ENCODE data around the gene VEGFB. TPM values are rescaled to one million over a fixed set of nuclear protein-coding genes. Genes with fewer than 3 reads are reported as not detected.

Gene VEGFB
- total RNA-seq, 4 donors from 2014 or later = 33.6 to 87.5 (median 58.2) TPM

DNA sequence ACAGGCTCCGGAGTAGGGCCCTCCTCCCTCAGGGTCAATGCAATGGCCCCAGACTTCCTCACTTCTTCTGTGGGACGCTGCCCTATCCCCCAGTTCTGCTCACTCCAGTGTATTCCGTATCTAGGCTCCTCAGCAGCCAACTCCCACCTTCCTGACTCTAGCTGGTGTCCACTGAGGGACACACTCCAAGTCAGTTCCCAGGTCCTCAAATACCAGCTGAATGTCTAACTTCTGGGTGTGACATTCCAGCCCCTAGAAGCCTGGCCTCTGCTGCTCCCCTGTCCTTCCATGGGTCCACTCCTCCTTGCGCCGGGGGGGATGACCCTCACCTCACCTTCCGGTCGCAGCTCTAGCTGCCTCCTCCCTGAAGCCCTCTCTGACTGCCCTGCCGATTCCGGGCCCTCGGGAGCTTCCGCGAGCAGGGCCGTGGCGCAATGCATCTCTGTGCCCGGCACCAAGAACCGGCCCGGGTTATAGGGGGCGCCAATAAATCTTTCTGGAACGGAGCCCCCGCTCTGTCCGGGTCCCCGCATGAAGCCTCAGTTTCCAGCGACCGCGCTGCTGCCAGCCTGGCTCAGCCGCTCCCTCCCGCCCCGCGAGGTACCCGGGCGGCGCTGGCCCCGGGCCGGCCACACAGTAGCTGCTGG is 34.6 kb downstream of the VEGFB start:
- in situ Hi-C loops (cut with MboI; ENCODE audit: low sequenced_read_pairs in 4 of 4) (no loop called here), intact Hi-C loops (cut with DNase I; ENCODE audit: low total_unique reads) (loop anchor here (1.0 kb wide), 2 partner anchors 18 to 65 kb away; partner anchors contain the start of gene PLCB3)
- Histone ChIP-seq H3K36me3 (peaks cover 0 to 12% of the 10 kb centered on the region in 2 donors), H3K27ac (peak overlapping the region; percentile 94 to 99 (median 98)), H3K27me3 (no peaks in the 10 kb centered on the region), H3K4me3 (peak overlapping the region; percentile 82 to 98 (median 92)), H3K9me3 (no peaks in the 10 kb centered on the region), H3K4me1 (peaks cover 22% of the 10 kb centered on the region in 2 donors)
- peak; percentile 1 to 25 for ATAC-seq
- TF ChIP-seq POLR2A (IDR thresholded peaks at IDR 0.05) = no peak
- TF ChIP-seq CTCF (IDR thresholded peaks at IDR 0.05 in 4 of 5, conservative IDR thresholded peaks at IDR 0.05 in 1 of 5) = no peak
- peak in 1 of 2 donors; percentile 72 for DNase-seq

- DNase-seq = peak; percentile 99
- TF ChIP-seq CTCF (IDR thresholded peaks at IDR 0.05 in 4 of 5, conservative IDR thresholded peaks at IDR 0.05 in 1 of 5) (peak in 3 of 5 experiments; percentile 11 to 22 (median 16)), POLR2A (IDR thresholded peaks at IDR 0.05) (peak; percentile 35 to 47)
- Histone ChIP-seq H3K4me1 (peaks cover 22% of the 10 kb centered on the region in 2 donors), H3K9me3 (no peaks in the 10 kb centered on the region), H3K36me3 (peaks cover 0 to 12% of the 10 kb centered on the region in 2 donors), H3K27me3 (no peaks in the 10 kb centered on the region), H3K27ac (peak overlapping the region; percentile 94 to 99 (median 98)), H3K4me3 (peak overlapping the region; percentile 82 to 100 (median 93))
- peak; percentile 84 to 91 for ATAC-seq
- in situ Hi-C loops (cut with MboI; ENCODE audit: low sequenced_read_pairs in 4 of 4) (no loop called here), intact Hi-C loops (cut with DNase I; ENCODE audit: low total_unique reads) (loop anchor here (1.0 to 5.0 kb wide), 7 partner anchors 15 to 82 kb away; partner anchors contain the start of genes BAD, FKBP2, PLCB3 and STIP1)
Measured at GRCh38 chr11:64269540-64270220, 35.3 kb downstream of the VEGFB start.

DNA sequence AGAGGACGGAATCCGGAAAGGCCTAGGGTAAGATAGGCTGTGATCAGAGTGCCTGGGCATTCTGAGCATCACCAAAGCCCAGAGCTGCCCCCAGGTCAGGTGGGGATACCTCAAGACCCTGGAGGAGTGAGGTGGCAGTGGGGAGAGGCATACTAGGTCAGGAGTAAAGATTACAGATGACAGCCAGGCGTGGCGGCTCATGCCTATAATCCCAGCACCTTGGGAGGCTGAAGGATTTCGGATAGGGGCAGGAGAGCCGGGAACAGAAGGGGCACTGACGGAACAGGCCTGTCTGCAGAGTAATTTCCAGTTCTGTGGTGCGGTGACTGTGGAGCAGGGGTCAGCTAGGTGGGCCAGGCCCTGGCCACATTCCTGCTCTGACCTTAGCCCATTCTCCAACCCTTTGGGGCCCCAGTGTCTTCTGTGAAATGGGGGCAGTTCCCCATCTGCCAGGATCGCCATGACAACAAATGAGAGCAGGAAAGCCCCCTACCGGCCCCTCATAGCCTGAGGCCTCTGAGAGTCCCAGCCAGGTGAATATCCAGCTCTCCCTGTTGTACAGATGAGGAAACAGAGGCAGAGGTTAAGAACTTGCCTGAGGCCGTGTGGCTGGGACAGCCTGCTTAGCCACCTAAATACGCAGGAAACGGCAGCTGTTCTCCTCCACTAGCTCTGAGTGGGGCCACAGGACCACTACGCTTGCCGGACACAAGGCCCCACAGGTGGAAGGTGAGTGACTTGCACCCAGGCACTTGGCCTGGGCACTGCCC is 40.8 kb downstream of the VEGFB start:
- Histone ChIP-seq H3K36me3 (peaks cover 0 to 15% of the 10 kb centered on the region in 2 donors), H3K27me3 (no peaks in the 10 kb centered on the region), H3K27ac (no peak overlapping the region), H3K4me1 (peaks cover 6 to 9% of the 10 kb centered on the region in 2 donors), H3K9me3 (no peaks in the 10 kb centered on the region), H3K4me3 (no peak overlapping the region)
- intact Hi-C loops (cut with DNase I; ENCODE audit: low total_unique reads) (no loop called here), in situ Hi-C loops (cut with MboI; ENCODE audit: low sequenced_read_pairs in 4 of 4) (no loop called here)
- DNase-seq (no peak), ATAC-seq (no peak)
- TF ChIP-seq POLR2A (IDR thresholded peaks at IDR 0.05) = no peak
- no peak for TF ChIP-seq CTCF (IDR thresholded peaks at IDR 0.05 in 4 of 5, conservative IDR thresholded peaks at IDR 0.05 in 1 of 5)

DNA sequence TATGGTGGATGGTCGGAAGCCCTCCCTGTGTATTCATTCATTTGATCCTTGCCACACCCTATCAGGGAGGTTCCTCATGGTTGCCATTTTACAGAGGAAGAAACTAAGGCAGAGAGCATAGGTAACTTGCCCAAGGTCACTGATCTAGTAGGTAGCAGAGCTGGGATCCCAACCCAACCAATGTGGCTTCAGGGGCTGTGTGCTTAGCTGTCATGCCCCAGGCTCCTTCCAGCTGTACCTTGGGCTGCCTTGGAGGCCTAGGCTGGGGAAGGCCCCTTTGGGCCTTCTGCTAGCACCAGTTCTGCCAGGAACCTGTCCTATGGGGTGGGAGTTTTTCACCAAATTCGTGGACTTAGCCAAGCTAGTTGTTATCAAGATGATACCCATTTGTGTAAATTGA is 41.5 kb downstream of the VEGFB start:
- in situ Hi-C loops (cut with MboI; ENCODE audit: low sequenced_read_pairs in 4 of 4) = no loop called here
- TF ChIP-seq CTCF (IDR thresholded peaks at IDR 0.05 in 4 of 5, conservative IDR thresholded peaks at IDR 0.05 in 1 of 5) (no peak), POLR2A (IDR thresholded peaks at IDR 0.05) (no peak)
- no peak for DNase-seq
- Histone ChIP-seq H3K4me3 (no peak overlapping the region), H3K36me3 (peaks cover 0 to 15% of the 10 kb centered on the region in 2 donors), H3K9me3 (no peaks in the 10 kb centered on the region), H3K4me1 (peaks cover 6 to 9% of the 10 kb centered on the region in 2 donors), H3K27me3 (no peaks in the 10 kb centered on the region), H3K27ac (no peak overlapping the region)
- ATAC-seq = no peak
- intact Hi-C loops (cut with DNase I; ENCODE audit: low total_unique reads) = no loop called here

Data from gastrocnemius medialis (tissue), 4 donors.